ENCODE results near the gene FANK1.

Gene FANK1

DNA sequence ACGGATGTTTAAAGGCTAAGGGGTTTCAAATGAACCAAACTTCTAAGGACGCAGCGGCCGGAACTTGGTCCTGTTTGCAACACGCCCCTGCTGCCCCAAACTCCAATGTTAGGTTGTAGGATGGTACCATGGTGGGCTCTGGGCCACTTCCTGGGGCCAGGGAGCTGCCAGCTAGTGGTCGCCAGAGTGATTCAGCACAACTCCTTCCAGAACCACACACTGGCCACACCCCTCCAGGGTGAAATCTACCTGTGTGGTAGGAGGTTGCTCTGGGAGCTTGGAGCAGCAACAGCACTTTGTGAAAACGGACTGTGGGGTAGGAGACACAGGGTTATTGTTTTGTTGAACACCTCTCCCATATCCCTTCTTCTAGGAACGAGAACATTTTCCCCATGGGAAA is 161.1 kb downstream of the FANK1 start:
- no peak for TF ChIP-seq EGR1 (IDR thresholded peaks at IDR 0.05)
- TF ChIP-seq REST (IDR thresholded peaks at IDR 0.05; ENCODE audit: low read depth): no peak
- TF ChIP-seq TCF12 (IDR thresholded peaks at IDR 0.05; ENCODE audit: low read depth): no peak
- TF ChIP-seq FOXM1 (IDR thresholded peaks at IDR 0.05; ENCODE audit: borderline replicate concordance, low read depth): no peak
- TF ChIP-seq CEBPB (IDR thresholded peaks at IDR 0.05): no peak
- TF ChIP-seq RAD21 (IDR thresholded peaks at IDR 0.05; ENCODE audit: low read depth): no peak
- no peak for TF ChIP-seq TAF1 (IDR thresholded peaks at IDR 0.05; ENCODE audit: low read depth)
- TF ChIP-seq ZBTB7A (IDR thresholded peaks at IDR 0.05; ENCODE audit: low read depth): no peak
- TF ChIP-seq TEAD4 (IDR thresholded peaks at IDR 0.05): no peak
- TF ChIP-seq USF1 (IDR thresholded peaks at IDR 0.05): no peak
- TF ChIP-seq EP300 (IDR thresholded peaks at IDR 0.05; ENCODE audit: borderline replicate concordance): no peak
- no peak for TF ChIP-seq CREB1 (IDR thresholded peaks at IDR 0.05; ENCODE audit: low read depth)
- no peak for TF ChIP-seq YY1 (IDR thresholded peaks at IDR 0.05; ENCODE audit: low read depth)
- no peak for TF ChIP-seq NFIC (IDR thresholded peaks at IDR 0.05)

DNA sequence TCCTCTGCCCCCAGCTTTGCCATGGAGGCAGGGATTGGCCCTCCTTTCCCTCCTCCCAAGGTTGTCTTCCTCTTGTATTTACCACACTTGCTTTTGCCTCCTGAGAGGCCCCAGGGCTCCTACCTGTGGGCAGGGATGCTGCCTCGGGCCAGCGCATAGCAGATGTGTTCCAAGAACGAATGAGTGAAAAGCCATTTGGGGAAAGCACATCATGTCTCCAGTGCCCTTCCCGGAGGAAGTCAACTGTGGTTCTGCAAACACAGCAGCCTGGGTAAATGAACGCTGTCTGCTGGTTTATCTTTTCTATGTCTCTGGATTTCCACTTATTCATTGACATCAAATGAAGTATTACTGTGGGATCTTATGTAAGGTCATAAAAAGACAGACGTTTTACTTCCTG is 161.7 kb downstream of the FANK1 start:
- TF ChIP-seq TAF1 (IDR thresholded peaks at IDR 0.05; ENCODE audit: low read depth) (no peak), EP300 (IDR thresholded peaks at IDR 0.05; ENCODE audit: borderline replicate concordance) (no peak), USF1 (IDR thresholded peaks at IDR 0.05) (no peak), YY1 (IDR thresholded peaks at IDR 0.05; ENCODE audit: low read depth) (no peak), TCF12 (IDR thresholded peaks at IDR 0.05; ENCODE audit: low read depth) (no peak), RAD21 (IDR thresholded peaks at IDR 0.05; ENCODE audit: low read depth) (no peak), CREB1 (IDR thresholded peaks at IDR 0.05; ENCODE audit: low read depth) (no peak), FOXM1 (IDR thresholded peaks at IDR 0.05; ENCODE audit: borderline replicate concordance, low read depth) (no peak), EGR1 (IDR thresholded peaks at IDR 0.05) (no peak), CEBPB (IDR thresholded peaks at IDR 0.05) (no peak), REST (IDR thresholded peaks at IDR 0.05; ENCODE audit: low read depth) (no peak), ZBTB7A (IDR thresholded peaks at IDR 0.05; ENCODE audit: low read depth) (no peak), NFIC (IDR thresholded peaks at IDR 0.05) (no peak), TEAD4 (IDR thresholded peaks at IDR 0.05) (no peak)
- TF ChIP-seq, protein P1, sequence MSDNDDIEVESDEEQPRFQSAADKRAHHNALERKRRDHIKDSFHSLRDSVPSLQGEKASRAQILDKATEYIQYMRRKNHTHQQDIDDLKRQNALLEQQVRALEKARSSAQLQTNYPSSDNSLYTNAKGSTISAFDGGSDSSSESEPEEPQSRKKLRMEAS (IDR thresholded peaks at IDR 0.05): no peak

DNA sequence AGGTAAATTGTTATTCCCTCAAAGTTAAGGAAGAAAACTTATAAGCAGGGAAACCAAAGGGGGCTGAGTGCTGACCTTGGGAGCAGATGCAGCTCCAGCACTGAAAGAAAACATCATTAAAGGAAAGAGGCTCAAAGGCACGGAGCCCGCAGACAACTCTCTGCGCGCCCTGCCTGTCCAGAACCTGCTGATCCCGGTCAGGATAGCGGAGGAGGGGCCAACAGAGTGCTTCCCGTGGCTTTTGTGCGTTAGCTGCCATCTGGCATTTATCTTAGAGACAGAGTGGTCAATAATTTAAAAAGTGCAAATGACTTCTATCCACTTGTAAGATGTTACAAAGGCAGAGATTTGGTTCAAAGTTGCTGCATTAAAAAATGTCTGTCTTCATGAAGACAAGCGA is 162.1 kb downstream of the FANK1 start:
- no peak for TF ChIP-seq TEAD4 (IDR thresholded peaks at IDR 0.05)
- TF ChIP-seq RAD21 (IDR thresholded peaks at IDR 0.05; ENCODE audit: low read depth): no peak
- no peak for TF ChIP-seq TCF12 (IDR thresholded peaks at IDR 0.05; ENCODE audit: low read depth)
- no peak for TF ChIP-seq CEBPB (IDR thresholded peaks at IDR 0.05)
- TF ChIP-seq ZBTB7A (IDR thresholded peaks at IDR 0.05; ENCODE audit: low read depth): no peak
- no peak for TF ChIP-seq CREB1 (IDR thresholded peaks at IDR 0.05; ENCODE audit: low read depth)
- no peak for TF ChIP-seq USF1 (IDR thresholded peaks at IDR 0.05)
- TF ChIP-seq, protein P1 (IDR thresholded peaks at IDR 0.05): no peak
- TF ChIP-seq TAF1 (IDR thresholded peaks at IDR 0.05; ENCODE audit: low read depth): no peak
- no peak for TF ChIP-seq NFIC (IDR thresholded peaks at IDR 0.05)
- TF ChIP-seq EP300 (IDR thresholded peaks at IDR 0.05; ENCODE audit: borderline replicate concordance): no peak
- no peak for TF ChIP-seq YY1 (IDR thresholded peaks at IDR 0.05; ENCODE audit: low read depth)
- no peak for TF ChIP-seq FOXM1 (IDR thresholded peaks at IDR 0.05; ENCODE audit: borderline replicate concordance, low read depth)
- no peak for TF ChIP-seq EGR1 (IDR thresholded peaks at IDR 0.05)
- TF ChIP-seq REST (IDR thresholded peaks at IDR 0.05; ENCODE audit: low read depth): no peak

All from Ishikawa (cell line).